ENCODE measurements around the gene MBD1.
"Not testable (repeated sequence)": the region's sequence is repeated elsewhere in the genome, so short reads cannot be mapped to it uniquely, and the experiment has no call there.

The MBD1 gene

GRCh38 chr18:50273203-50274043, 7.9 kb downstream of the MBD1 start:
- Histone ChIP-seq H3K27me3 (ENCODE audit: control insufficient read depth, insufficient read depth, low read length, poor library complexity, severe bottlenecking) (no peaks in the 10 kb centered on the region), H3K36me3 (ENCODE audit: control insufficient read depth, insufficient read depth, low read length) (peaks cover 68% of the 10 kb centered on the region), H3K27ac (ENCODE audit: insufficient read depth, low read depth, low read length, poor library complexity, severe bottlenecking) (no peak overlapping the region), H3K9me3 (ENCODE audit: control insufficient read depth, low read length) (no peaks in the 10 kb centered on the region), H3K4me1 (ENCODE audit: control insufficient read depth, insufficient read depth, low read length) (no peaks in the 10 kb centered on the region), H3K4me3 (ENCODE audit: insufficient read depth, low read depth, low read length) (no peak overlapping the region)
- whole genome bisulfite sequencing, 2 experiments: 94 to 96% methylated on average over 23 of the region's 23 CpGs

GRCh38 chr18:50272568-50272967, 8.8 kb downstream of the MBD1 start:
- Histone ChIP-seq H3K4me3 (ENCODE audit: insufficient read depth, low read depth, low read length) (no peak overlapping the region), H3K27ac (ENCODE audit: insufficient read depth, low read depth, low read length, poor library complexity, severe bottlenecking) (no peak overlapping the region), H3K9me3 (ENCODE audit: control insufficient read depth, low read length) (no peaks in the 10 kb centered on the region), H3K4me1 (ENCODE audit: control insufficient read depth, insufficient read depth, low read length) (no peaks in the 10 kb centered on the region), H3K27me3 (ENCODE audit: control insufficient read depth, insufficient read depth, low read length, poor library complexity, severe bottlenecking) (no peaks in the 10 kb centered on the region), H3K36me3 (ENCODE audit: control insufficient read depth, insufficient read depth, low read length) (peaks cover 64% of the 10 kb centered on the region)
- 93 to 96% methylated on average over 5 of the region's 5 CpGs for whole genome bisulfite sequencing, 2 experiments

- Histone ChIP-seq H3K36me3 (ENCODE audit: control insufficient read depth, insufficient read depth, low read length) (peaks cover 30% of the 10 kb centered on the region), H3K27ac (ENCODE audit: insufficient read depth, low read depth, low read length, poor library complexity, severe bottlenecking) (no peak overlapping the region), H3K4me1 (ENCODE audit: control insufficient read depth, insufficient read depth, low read length) (no peaks in the 10 kb centered on the region), H3K4me3 (ENCODE audit: insufficient read depth, low read depth, low read length) (peak overlapping the region; percentile 25), H3K27me3 (ENCODE audit: control insufficient read depth, insufficient read depth, low read length, poor library complexity, severe bottlenecking) (no peaks in the 10 kb centered on the region), H3K9me3 (ENCODE audit: control insufficient read depth, low read length) (no peaks in the 10 kb centered on the region)
- WGBS, 2 experiments: 76 to 78% methylated on average over 56 of the region's 56 CpGs
Observed at GRCh38 chr18:50268022-50268747, 13.1 kb downstream of the MBD1 start.

DNA sequence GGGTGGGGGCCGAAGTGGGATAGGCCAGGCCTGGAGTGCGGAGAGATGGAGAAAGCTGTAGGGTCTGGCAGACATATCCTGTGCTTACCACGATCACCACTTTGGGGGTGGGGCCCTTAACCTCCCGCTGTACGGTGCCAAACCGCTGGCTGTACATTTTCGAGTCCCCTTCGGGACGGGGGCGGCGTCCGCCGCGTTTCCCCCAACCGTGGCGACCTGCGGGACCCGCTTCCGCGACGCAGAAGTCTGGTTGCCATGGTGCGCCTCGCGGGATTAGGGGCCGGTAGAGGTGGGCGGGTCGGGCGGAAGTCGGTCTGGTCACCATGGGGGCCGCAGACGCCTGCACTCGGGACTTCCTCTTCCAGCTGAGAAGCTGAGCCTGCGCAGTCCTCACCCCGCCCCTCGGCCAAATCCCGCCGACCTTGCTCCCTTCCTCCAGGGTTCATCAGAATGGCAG, 15.0 kb downstream of the MBD1 start, which contains the start of gene CFAP53:
Gene CFAP53 (minus strand): TSS at position 248 of the 457 bp plus-strand sequence. CDS start 91 bp downstream, at position 157.
- Histone ChIP-seq H3K4me1 (ENCODE audit: control insufficient read depth, insufficient read depth, low read length) (no peaks in the 10 kb centered on the region), H3K4me3 (ENCODE audit: insufficient read depth, low read depth, low read length) (peak within 1 kb of the TSS; percentile 60), H3K27me3 (ENCODE audit: control insufficient read depth, insufficient read depth, low read length, poor library complexity, severe bottlenecking) (peaks cover 8% of the 10 kb centered on the region), H3K9me3 (ENCODE audit: control insufficient read depth, low read length) (no peaks in the 10 kb centered on the region), H3K27ac (ENCODE audit: insufficient read depth, low read depth, low read length, poor library complexity, severe bottlenecking) (no peak within 1 kb of the TSS), H3K36me3 (ENCODE audit: control insufficient read depth, insufficient read depth, low read length) (peaks cover 13% of the 10 kb centered on the region)
- 1% methylated on average over 37 of the region's 37 CpGs for WGBS, 2 experiments

GRCh38 chr18:50262977-50263376, 18.3 kb downstream of the MBD1 start:
- no peaks in the 10 kb centered on the region for H3K9me3 ChIP-seq (ENCODE audit: control insufficient read depth, low read length)
- no peaks in the 10 kb centered on the region for H3K36me3 ChIP-seq (ENCODE audit: control insufficient read depth, insufficient read depth, low read length)
- H3K27me3 ChIP-seq (ENCODE audit: control insufficient read depth, insufficient read depth, low read length, poor library complexity, severe bottlenecking): peaks cover 8% of the 10 kb centered on the region
- H3K4me3 ChIP-seq (ENCODE audit: insufficient read depth, low read depth, low read length): no peak overlapping the region
- no peaks in the 10 kb centered on the region for H3K4me1 ChIP-seq (ENCODE audit: control insufficient read depth, insufficient read depth, low read length)
- no peak overlapping the region for H3K27ac ChIP-seq (ENCODE audit: insufficient read depth, low read depth, low read length, poor library complexity, severe bottlenecking)

GRCh38 chr18:50250935-50251334, 30.4 kb downstream of the MBD1 start:
- Histone ChIP-seq H3K9me3 (ENCODE audit: control insufficient read depth, low read length) (no peaks in the 10 kb centered on the region), H3K27me3 (ENCODE audit: control insufficient read depth, insufficient read depth, low read length, poor library complexity, severe bottlenecking) (no peaks in the 10 kb centered on the region), H3K27ac (ENCODE audit: insufficient read depth, low read depth, low read length, poor library complexity, severe bottlenecking) (no peak overlapping the region), H3K36me3 (ENCODE audit: control insufficient read depth, insufficient read depth, low read length) (no peaks in the 10 kb centered on the region), H3K4me1 (ENCODE audit: control insufficient read depth, insufficient read depth, low read length) (no peaks in the 10 kb centered on the region), H3K4me3 (ENCODE audit: insufficient read depth, low read depth, low read length) (no peak overlapping the region)
- WGBS, 2 experiments: 91 to 95% methylated on average over 2 to 3 of the region's 3 CpGs

DNA sequence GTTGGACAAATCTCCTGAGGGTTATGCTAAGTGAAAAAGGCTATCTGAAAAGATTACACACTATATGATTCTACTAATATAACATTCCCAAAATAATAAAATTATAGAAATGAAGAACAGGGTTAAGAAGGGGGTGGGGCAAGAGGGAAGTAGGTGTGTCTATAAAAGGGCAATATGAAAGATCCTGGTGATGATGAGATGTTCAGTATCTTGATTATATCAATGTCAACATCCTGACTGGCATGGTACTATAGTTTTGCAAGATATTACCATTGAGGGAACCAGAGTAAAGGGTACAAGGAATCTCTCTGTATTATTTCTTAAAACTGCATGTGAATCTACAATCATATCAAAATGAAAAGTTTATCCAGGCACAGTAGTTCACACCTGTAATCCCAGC, 31.7 kb downstream of the MBD1 start:
- no peaks in the 10 kb centered on the region for H3K27me3 ChIP-seq (ENCODE audit: control insufficient read depth, insufficient read depth, low read length, poor library complexity, severe bottlenecking)
- H3K4me3 ChIP-seq (ENCODE audit: insufficient read depth, low read depth, low read length): no peak overlapping the region
- H3K9me3 ChIP-seq (ENCODE audit: control insufficient read depth, low read length): no peaks in the 10 kb centered on the region
- H3K27ac ChIP-seq (ENCODE audit: insufficient read depth, low read depth, low read length, poor library complexity, severe bottlenecking): no peak overlapping the region
- no peaks in the 10 kb centered on the region for H3K4me1 ChIP-seq (ENCODE audit: control insufficient read depth, insufficient read depth, low read length)
- H3K36me3 ChIP-seq (ENCODE audit: control insufficient read depth, insufficient read depth, low read length): no peaks in the 10 kb centered on the region

- Histone ChIP-seq H3K27ac (ENCODE audit: insufficient read depth, low read depth, low read length, poor library complexity, severe bottlenecking) (no peak overlapping the region), H3K27me3 (ENCODE audit: control insufficient read depth, insufficient read depth, low read length, poor library complexity, severe bottlenecking) (no peaks in the 10 kb centered on the region), H3K9me3 (ENCODE audit: control insufficient read depth, low read length) (no peaks in the 10 kb centered on the region), H3K4me3 (ENCODE audit: insufficient read depth, low read depth, low read length) (no peak overlapping the region), H3K36me3 (ENCODE audit: control insufficient read depth, insufficient read depth, low read length) (no peaks in the 10 kb centered on the region), H3K4me1 (ENCODE audit: control insufficient read depth, insufficient read depth, low read length) (no peaks in the 10 kb centered on the region)
Observed at GRCh38 chr18:50247561-50247960, 33.8 kb downstream of the MBD1 start.

DNA sequence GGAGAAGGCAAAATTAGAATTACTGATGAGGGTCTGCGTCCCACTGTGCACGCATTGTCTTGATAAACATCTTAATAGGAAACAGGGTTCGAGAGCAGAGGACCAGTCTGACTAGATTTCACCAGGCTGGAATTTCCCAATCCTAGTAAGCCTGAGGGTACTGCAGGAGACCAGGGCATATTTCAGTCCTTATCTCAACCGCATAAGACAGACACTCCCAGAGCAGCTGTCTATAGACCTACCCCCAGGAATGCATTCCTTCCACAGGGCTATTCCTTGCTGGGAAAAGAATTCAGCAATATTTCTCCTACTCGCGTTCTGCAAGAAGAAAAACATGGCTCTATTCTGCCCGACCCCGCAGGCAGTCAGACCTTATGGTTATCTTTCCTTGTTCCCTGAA, 39.6 kb downstream of the MBD1 start:
- not testable (repeated sequence) for H3K36me3 ChIP-seq (ENCODE audit: control insufficient read depth, insufficient read depth, low read length); H3K9me3 ChIP-seq (ENCODE audit: control insufficient read depth, low read length); H3K27me3 ChIP-seq (ENCODE audit: control insufficient read depth, insufficient read depth, low read length, poor library complexity, severe bottlenecking); H3K27ac ChIP-seq (ENCODE audit: insufficient read depth, low read depth, low read length, poor library complexity, severe bottlenecking); H3K4me3 ChIP-seq (ENCODE audit: insufficient read depth, low read depth, low read length); H3K4me1 ChIP-seq (ENCODE audit: control insufficient read depth, insufficient read depth, low read length)
- WGBS, 2 experiments: 96% methylated on average over 8 of the region's 8 CpGs

DNA sequence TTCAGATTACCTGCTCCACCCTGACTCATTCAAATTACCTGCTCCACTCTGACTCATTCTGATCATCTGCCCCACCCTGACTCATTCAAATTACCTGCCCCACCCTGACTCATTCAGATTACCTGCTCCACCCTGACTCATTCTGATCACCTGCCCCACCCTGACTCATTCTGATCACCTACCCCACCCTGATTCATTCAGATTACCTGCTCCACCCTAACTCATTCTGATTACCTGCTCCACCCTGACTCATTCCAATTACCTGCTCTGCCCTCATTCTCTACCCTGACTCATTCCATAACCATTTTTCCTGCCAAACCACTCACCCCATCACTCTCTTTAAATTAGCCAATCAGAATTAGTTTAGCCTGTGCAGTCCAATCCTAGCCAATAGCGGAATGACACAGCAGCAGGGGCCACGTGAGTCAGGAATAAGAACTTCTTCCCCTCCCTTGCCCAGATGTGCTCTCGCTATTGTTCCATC, 41.2 kb downstream of the MBD1 start:
- no peaks in the 10 kb centered on the region for H3K9me3 ChIP-seq (ENCODE audit: control insufficient read depth, low read length)
- no peaks in the 10 kb centered on the region for H3K4me1 ChIP-seq (ENCODE audit: control insufficient read depth, insufficient read depth, low read length)
- WGBS, 2 experiments: 88 to 93% methylated on average over 3 of the region's 3 CpGs
- H3K27ac ChIP-seq (ENCODE audit: insufficient read depth, low read depth, low read length, poor library complexity, severe bottlenecking): no peak overlapping the region
- H3K27me3 ChIP-seq (ENCODE audit: control insufficient read depth, insufficient read depth, low read length, poor library complexity, severe bottlenecking): no peaks in the 10 kb centered on the region
- no peaks in the 10 kb centered on the region for H3K36me3 ChIP-seq (ENCODE audit: control insufficient read depth, insufficient read depth, low read length)
- no peak overlapping the region for H3K4me3 ChIP-seq (ENCODE audit: insufficient read depth, low read depth, low read length)
